Gastrocnemius medialis (tissue), 4 donors: Measurements from ENCODE around the gene DGKG.

Experiments used
- POLR2A ChIP-seq, 2 donors: fragments of 450-650 bp; IDR thresholded peaks; one replicate each; pipeline ENCODE4 v1.6.1; 2017; ENCODE audit warnings: antibody characterized with exemption in 2 of 2, mild to moderate bottlenecking in 2 of 2, moderate library complexity in 2 of 2
- TF ChIP-seq, protein P1 (sequence below), 5 experiments: fragments of 450-650 bp in 3 of 5; fragments of 200-600 bp in 2 of 5; sonication (generic) in 2 of 5; IDR thresholded peaks in 4 of 5; conservative IDR thresholded peaks in 1 of 5; 1 replicate in 4 of 5; 2 replicates in 1 of 5; pipeline ENCODE4 v1.5.1; 2016 to 2019; ENCODE audit warnings: antibody characterized with exemption in 5 of 5, mild to moderate bottlenecking in 3 of 5, moderate library complexity in 3 of 5

DNA sequence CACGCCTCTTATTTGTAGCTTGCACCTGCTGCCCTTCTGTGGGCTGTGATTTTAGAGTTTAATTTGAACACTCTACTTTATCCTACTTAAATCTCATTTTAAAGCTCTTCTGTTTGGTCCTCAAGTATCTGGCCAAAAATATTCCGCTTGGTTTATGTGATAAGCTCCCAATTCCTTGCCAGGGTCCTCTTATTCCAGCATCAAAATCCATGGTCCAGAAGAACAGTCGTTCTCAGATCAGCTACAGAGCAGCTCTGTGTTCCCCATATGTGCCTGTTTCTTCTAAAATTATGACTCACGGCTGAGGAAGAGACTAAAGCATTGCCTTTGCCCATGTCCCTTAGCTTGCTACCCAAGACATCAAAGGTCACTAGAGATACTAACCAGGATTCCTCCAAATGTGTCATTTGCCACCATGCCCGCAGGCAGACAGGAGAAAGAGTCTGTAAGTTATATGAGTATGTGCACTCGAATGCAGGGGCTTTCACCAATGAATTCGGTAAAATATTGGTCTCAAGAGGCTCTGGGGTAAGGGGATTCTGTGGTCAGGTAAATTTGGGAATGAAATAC, 137.9 kb downstream of the DGKG start:
- no peak for TF ChIP-seq POLR2A (IDR thresholded peaks at IDR 0.05)
- TF ChIP-seq, protein P1, sequence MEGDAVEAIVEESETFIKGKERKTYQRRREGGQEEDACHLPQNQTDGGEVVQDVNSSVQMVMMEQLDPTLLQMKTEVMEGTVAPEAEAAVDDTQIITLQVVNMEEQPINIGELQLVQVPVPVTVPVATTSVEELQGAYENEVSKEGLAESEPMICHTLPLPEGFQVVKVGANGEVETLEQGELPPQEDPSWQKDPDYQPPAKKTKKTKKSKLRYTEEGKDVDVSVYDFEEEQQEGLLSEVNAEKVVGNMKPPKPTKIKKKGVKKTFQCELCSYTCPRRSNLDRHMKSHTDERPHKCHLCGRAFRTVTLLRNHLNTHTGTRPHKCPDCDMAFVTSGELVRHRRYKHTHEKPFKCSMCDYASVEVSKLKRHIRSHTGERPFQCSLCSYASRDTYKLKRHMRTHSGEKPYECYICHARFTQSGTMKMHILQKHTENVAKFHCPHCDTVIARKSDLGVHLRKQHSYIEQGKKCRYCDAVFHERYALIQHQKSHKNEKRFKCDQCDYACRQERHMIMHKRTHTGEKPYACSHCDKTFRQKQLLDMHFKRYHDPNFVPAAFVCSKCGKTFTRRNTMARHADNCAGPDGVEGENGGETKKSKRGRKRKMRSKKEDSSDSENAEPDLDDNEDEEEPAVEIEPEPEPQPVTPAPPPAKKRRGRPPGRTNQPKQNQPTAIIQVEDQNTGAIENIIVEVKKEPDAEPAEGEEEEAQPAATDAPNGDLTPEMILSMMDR (IDR thresholded peaks at IDR 0.05 in 4 of 5, conservative IDR thresholded peaks at IDR 0.05 in 1 of 5), result no peak
